Measurements from ENCODE around the gene OR2C3.

DNA sequence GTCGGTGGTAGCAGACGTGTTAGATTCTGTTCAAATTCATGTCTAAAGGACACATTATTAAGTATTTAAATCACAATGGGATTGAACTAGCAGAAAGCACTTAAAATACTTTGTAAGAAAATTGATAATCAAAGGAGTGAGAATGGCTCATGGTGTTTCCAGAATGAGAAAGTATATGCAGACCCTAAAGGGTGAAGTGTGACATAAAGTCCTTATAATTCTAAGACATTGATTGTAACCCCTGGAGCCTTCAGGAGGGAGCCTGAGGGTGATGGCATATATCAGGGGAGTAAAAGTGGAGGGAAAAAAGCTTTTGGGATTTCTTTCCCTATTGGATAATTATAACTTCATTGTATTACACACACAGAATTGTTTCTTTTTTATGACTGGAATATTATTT is at the start of gene OR2C3:
- TF ChIP-seq, protein P1, sequence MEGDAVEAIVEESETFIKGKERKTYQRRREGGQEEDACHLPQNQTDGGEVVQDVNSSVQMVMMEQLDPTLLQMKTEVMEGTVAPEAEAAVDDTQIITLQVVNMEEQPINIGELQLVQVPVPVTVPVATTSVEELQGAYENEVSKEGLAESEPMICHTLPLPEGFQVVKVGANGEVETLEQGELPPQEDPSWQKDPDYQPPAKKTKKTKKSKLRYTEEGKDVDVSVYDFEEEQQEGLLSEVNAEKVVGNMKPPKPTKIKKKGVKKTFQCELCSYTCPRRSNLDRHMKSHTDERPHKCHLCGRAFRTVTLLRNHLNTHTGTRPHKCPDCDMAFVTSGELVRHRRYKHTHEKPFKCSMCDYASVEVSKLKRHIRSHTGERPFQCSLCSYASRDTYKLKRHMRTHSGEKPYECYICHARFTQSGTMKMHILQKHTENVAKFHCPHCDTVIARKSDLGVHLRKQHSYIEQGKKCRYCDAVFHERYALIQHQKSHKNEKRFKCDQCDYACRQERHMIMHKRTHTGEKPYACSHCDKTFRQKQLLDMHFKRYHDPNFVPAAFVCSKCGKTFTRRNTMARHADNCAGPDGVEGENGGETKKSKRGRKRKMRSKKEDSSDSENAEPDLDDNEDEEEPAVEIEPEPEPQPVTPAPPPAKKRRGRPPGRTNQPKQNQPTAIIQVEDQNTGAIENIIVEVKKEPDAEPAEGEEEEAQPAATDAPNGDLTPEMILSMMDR (IDR thresholded peaks at IDR 0.05; ENCODE audit: low read depth, low read length): no peak
- no peak for TF ChIP-seq EZH2phosphoT487 (IDR thresholded peaks at IDR 0.05; ENCODE audit: low read depth)

Measured in OCI-LY3 (cell line).